Measurements from ENCODE around the gene GPRIN2.
"Not testable (repeated sequence)": the region's sequence is repeated elsewhere in the genome, so short reads cannot be mapped to it uniquely, and the experiment has no call there.

GPRIN2 gene

DNA sequence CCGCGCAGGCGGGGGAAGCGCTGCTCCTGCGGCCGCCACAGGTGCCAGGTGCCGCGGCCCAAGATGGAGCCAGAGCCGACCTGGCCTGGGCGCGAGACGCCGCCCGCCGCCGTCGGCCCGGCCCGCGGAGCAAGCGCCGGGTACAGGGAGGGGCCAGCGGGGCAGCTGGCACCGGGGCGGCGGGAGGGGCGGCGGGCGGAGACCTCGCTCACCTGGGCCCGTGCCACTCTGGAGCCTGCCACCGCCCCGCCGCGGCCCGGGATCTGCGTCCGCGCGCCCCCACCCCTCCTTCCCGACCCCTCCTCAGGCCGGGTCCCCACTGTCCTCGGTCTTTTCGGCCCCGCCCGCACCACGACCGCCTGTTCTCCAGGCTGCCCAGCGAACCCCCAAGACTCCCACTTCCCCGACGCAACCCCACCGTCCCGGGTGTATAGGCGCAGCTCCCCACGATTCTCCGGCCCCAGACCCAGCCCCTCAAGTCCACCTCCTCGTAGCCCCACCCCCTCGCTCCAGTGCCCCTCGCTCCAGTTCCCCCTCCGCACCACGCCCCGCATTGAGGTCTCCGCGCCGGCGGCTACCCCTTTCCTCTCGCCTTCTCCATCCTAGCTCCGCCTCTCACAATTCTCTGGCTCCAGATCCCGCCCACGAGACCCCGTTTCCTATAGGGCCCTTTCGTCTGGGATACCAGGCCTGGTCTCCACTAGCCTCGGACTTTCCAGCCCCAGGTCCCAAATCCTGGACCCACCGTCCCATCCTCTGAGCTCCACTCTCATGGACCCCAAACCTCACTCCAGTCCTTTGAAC, at the start of gene GPRIN2:
Gene GPRIN2 (minus strand): TSS at position 144 of the 804 bp plus-strand sequence. CDS start 5,922 bp downstream, outside the sequence.
- no peak for TF ChIP-seq HDGF (IDR thresholded peaks at IDR 0.05; ENCODE audit: borderline replicate concordance)
- no peak for TF ChIP-seq CTBP1 (IDR thresholded peaks at IDR 0.05; ENCODE audit: borderline replicate concordance)
- TF ChIP-seq, protein P1, sequence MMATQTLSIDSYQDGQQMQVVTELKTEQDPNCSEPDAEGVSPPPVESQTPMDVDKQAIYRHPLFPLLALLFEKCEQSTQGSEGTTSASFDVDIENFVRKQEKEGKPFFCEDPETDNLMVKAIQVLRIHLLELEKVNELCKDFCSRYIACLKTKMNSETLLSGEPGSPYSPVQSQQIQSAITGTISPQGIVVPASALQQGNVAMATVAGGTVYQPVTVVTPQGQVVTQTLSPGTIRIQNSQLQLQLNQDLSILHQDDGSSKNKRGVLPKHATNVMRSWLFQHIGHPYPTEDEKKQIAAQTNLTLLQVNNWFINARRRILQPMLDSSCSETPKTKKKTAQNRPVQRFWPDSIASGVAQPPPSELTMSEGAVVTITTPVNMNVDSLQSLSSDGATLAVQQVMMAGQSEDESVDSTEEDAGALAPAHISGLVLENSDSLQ (IDR thresholded peaks at IDR 0.05) = no peak
- no peak for TF ChIP-seq ARNT (IDR thresholded peaks at IDR 0.05)
- TF ChIP-seq ELF4 (IDR thresholded peaks at IDR 0.05) = no peak
- TF ChIP-seq ZNF384 (IDR thresholded peaks at IDR 0.05) = no peak
- TF ChIP-seq L3MBTL2 (conservative IDR thresholded peaks at IDR 0.05) = no peak
- TF ChIP-seq SP1 (IDR thresholded peaks at IDR 0.05) = no peak
- TF ChIP-seq FOXM1 (IDR thresholded peaks at IDR 0.05; ENCODE audit: borderline replicate concordance) = no peak
- TF ChIP-seq BHLHE40 (IDR thresholded peaks at IDR 0.05; ENCODE audit: borderline replicate concordance) = no peak
- no peak for TF ChIP-seq FOXA1 (IDR thresholded peaks at IDR 0.05)
- TF ChIP-seq LEF1 (IDR thresholded peaks at IDR 0.05; ENCODE audit: borderline replicate concordance) = no peak
- no peak for TF ChIP-seq FOXK2 (IDR thresholded peaks at IDR 0.05)
- no peak for TF ChIP-seq NFRKB (IDR thresholded peaks at IDR 0.05)
- TF ChIP-seq SUZ12 (IDR thresholded peaks at IDR 0.05) = no peak
- TF ChIP-seq TARDBP (IDR thresholded peaks at IDR 0.05) = no peak
- POLR2A ChIA-PET = no interaction called here
- DNase-seq (ENCODE audit: extremely low spot score) = no peak
- CTCF ChIA-PET = interaction anchor here (2.2 kb wide), 1 partner anchor 11 kb away, joined by 5 read pairs; no protein-coding TSS in a partner anchor

GRCh38 chr10:46600516-46600915, 44.1 kb upstream of the GPRIN2 start:
- CTCF ChIA-PET, POLR2A ChIA-PET: not testable (repeated sequence)

GRCh38 chr10:46597616-46598246, 41.3 kb upstream of the GPRIN2 start:
- CTCF ChIA-PET; DNase-seq (ENCODE audit: extremely low spot score); POLR2A ChIA-PET: not testable (repeated sequence)

More at GRCh38 chr10:46600516-46600915, 44.1 kb upstream of the GPRIN2 start:
- not testable (repeated sequence) for DNase-seq (ENCODE audit: extremely low spot score)

DNA sequence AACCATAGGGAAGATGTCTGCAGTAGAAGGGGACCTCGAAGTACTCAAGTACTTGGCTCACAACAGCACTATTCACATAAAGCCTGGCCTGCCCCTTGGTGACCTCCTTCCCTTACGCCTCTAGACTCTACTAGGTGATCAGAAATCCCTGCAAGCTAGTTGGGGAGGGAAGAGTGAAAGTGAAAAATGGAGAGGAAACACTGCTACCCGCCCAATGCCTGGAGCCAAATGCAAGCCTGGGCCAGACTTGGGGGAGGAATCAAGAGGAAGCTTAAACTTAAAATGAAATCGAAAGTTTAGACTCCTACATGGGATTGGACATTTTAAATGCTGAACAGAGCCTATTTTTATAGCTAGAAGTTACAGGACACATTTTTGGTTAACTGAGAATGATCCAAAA, 40.1 kb upstream of the GPRIN2 start:
- CTCF ChIA-PET; DNase-seq (ENCODE audit: extremely low spot score); POLR2A ChIA-PET: not testable (repeated sequence)

- DNase-seq (ENCODE audit: extremely low spot score); CTCF ChIA-PET; POLR2A ChIA-PET: not testable (repeated sequence)
These were observed 38.1 kb upstream of the GPRIN2 start for GRCh38 chr10:46594453-46595063.

- DNase-seq (ENCODE audit: extremely low spot score); CTCF ChIA-PET; POLR2A ChIA-PET: not testable (repeated sequence)
These were observed 36.8 kb upstream of the GPRIN2 start for GRCh38 chr10:46593307-46593706.

DNA sequence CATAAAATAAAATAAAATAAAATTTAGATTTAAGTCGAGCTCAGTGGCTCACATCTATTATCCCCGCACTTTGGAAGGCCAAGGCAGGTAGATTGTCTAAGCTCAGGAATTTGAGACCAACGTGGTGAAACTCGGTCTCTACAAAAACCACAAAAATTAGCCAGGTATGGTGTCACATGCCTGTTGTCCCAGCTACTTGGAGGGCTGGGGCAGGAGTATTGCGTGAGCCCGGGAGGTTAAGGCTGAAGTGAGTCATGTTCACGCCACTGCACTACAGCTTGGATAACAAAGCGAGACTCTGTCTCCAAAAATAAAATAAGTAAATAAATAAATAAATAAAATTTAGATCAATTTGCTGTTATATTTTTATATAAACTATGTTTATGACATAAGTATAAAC, 34.6 kb upstream of the GPRIN2 start:
- POLR2A ChIA-PET; CTCF ChIA-PET; DNase-seq (ENCODE audit: extremely low spot score): not testable (repeated sequence)

GRCh38 chr10:46589589-46589988, 33.1 kb upstream of the GPRIN2 start:
- DNase-seq (ENCODE audit: extremely low spot score); CTCF ChIA-PET; POLR2A ChIA-PET: not testable (repeated sequence)

DNA sequence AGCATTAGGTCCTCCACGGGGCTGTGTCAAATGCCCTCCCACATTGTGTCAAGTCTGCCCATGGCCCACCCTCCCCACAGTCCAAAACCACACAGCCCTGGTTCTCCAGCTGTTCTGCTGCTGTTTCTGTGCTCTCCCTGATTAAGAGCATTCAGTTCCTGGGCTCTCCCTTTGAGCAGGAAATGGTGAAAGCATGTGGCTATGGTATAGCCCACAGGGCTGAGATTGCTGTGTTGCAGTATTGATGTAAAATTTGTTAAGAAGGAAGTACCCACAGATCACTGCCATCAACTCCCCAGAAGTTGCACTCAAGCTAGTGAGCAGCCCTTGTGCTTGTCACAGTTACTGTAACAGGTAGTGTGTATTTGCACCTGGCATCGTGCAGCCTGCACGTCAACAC, 31.8 kb upstream of the GPRIN2 start:
- DNase-seq (ENCODE audit: extremely low spot score); CTCF ChIA-PET; POLR2A ChIA-PET: not testable (repeated sequence)

DNA sequence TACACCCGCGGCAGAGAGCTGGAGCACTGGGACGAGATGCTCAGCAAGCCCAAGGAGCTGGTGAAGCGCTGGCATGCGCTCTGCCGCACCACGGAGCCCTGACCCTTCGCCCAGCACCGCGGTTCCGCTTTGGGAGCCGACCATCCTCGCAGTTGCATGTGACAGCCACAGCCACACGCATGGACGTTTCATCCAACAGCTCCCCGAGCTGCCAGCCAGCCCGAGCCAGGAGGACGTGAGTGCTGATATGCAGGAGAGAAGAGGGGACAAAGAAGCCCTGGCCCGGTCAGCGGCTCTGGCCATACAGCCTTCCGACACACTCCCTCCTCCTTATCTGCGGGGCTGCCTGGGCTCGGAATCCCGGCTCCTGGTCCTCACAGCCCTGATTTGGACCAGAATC, 31.1 kb upstream of the GPRIN2 start:
- DNase-seq (ENCODE audit: extremely low spot score); CTCF ChIA-PET; POLR2A ChIA-PET: not testable (repeated sequence)

GRCh38 chr10:46585246-46585645, 28.8 kb upstream of the GPRIN2 start:
- POLR2A ChIA-PET; CTCF ChIA-PET; DNase-seq (ENCODE audit: extremely low spot score): not testable (repeated sequence)

GRCh38 chr10:46584196-46584595, 27.7 kb upstream of the GPRIN2 start:
- DNase-seq (ENCODE audit: extremely low spot score); CTCF ChIA-PET; POLR2A ChIA-PET: not testable (repeated sequence)

DNA sequence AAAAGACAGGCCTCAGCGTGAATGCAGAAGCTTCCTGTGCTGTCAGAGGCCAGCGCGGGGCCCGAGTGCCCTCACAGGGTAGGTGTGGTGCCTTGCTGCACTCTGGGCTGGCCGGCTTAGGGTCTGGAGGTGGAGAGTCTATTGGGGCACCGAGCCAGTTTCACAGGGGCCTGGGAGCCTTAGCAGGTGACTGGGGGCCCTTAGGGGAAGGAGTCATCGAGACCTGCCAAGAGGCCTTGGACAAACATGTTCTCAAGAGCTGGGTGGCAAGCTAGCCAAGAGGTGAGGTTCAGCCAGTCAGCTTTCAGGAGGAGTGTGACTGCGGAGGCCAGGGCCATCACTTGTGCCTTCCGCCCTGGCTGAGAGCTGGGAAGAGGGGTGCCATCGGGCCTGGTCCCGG, 26.1 kb upstream of the GPRIN2 start:
- DNase-seq (ENCODE audit: extremely low spot score); POLR2A ChIA-PET; CTCF ChIA-PET: not testable (repeated sequence)

- DNase-seq (ENCODE audit: extremely low spot score); CTCF ChIA-PET; POLR2A ChIA-PET: not testable (repeated sequence)
These were observed 25.5 kb upstream of the GPRIN2 start for GRCh38 chr10:46581997-46582396.

DNA sequence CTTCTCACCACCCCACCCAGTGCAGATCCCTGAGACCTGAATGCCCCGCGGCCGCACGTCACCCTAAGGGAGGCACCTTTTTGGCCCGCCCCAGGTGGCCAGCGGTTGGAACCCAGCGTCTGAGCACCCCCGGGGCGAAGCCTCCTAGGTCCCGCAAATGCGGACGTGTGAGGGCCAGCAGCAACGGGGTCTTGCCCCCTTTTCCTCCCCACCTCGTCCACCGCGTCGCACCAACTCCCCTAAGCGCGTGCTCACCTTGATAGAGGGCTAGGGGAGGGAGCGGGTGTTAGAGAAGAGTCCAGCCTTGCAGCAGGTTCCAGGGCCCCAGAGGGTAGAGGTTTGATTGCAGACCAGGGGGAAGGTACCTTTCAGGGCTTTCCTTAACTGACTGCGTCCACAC, 22.9 kb upstream of the GPRIN2 start:
- DNase-seq (ENCODE audit: extremely low spot score); POLR2A ChIA-PET; CTCF ChIA-PET: not testable (repeated sequence)

Measured in HEK293T (cell line).